NCI-H2107 (cell line): ENCODE measurements around the gene RFX2.
"Not testable (repeated sequence)": the region's sequence is repeated elsewhere in the genome, so short reads cannot be mapped to it uniquely, and the experiment has no call there.

Experiments used
- DNase-seq: peaks from one replicate; lab custom pipeline; 2025; lab: John Stamatoyannopoulos, UW

RFX2 gene

DNA sequence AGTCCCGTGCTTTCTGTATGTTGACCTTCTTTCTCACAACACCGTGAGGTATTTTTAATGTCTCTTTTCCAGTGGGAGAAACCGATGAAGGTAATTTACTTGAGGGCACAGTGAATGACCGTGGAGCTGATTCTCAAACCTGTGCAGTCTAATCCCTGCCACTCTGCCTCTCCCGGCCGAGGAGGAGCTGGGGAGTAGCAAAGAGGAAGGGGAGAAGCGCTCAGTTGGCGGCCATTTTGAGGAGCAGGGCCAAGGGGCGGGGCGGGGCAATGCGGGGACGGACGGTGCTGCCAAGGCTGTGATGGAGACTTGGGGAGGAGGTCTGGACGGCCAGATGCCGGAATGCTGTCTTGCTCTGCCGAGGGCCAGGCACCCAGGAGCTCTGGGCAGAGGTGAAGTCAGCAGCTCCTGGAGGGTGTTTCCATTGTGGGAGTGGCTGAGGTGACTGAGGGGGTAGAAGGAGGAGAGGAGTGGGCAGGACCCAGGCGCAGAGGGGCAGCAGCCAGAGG lies 120.0 kb downstream of the RFX2 start:
- no peak for DNase-seq

DNA sequence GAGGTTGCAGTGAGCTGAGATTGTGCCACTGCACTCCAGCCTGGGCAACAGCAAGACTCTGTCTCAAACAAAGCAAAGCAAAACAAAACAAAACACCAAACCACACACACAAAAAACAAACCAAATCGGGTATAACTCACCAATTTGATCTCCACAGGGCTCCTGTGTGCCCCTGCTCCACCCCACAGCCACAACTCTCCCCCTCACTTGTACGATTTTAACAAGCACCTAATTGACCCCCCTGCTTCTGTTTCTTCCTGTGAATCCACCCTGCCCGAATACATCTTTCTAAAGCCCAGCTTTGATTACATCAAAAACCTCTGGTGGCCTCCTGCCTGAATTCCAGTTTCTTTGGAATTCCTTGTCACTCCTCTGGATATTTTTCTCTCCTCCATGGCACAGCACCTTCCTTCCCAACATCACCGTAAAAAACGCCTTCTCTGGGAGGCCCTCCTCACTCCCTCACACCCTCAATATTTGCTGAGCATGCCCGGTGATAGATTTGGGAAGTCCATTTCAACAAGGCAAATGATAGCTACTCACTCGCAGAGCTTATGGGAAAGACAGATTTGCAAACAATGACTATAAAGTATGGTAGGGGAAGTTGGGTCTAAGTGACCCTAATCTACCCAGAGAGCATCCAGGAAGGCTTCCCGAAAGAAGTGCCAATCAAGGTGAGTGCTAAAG lies 120.8 kb downstream of the RFX2 start:
- DNase-seq = no peak

DNA sequence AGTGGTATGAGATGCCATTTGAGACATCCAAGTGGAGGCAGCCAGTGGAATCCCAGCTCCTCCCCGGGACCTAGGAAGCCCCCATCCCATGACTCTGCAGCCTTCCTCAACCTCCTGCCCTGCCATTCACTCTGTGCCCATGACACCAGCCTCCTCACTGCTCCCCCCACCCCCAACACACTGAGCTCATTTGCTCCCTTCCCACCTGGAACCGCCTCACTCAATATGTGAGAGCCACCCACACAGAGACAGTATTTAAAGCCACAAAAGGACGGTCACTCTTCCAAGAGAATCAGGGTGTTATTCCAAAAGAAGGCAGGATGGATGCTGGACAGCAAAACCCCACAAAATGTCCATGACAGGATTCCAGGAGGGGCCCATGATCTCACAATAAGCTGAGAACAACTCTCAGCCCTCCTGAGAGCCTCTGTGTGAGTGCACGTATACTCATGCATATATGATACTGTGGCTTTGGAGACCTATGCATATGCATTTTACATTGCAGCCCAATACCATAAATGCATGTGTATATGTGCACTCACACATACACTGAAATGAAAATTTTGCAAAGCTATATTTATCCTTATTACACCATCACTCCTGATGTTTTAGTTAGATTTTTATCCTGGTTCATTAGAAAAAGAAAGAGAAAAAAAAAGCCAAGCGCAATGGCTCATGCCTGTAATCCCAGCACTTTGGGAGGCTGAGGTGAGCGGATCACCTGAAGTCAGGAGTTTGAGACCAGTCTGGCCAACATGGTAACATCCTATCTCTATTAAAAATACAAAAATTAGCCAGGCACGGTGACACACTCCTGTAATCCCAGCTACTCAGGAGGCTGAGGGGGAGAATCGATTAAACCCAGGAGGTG lies 121.5 kb downstream of the RFX2 start:
- no peak for DNase-seq

DNA sequence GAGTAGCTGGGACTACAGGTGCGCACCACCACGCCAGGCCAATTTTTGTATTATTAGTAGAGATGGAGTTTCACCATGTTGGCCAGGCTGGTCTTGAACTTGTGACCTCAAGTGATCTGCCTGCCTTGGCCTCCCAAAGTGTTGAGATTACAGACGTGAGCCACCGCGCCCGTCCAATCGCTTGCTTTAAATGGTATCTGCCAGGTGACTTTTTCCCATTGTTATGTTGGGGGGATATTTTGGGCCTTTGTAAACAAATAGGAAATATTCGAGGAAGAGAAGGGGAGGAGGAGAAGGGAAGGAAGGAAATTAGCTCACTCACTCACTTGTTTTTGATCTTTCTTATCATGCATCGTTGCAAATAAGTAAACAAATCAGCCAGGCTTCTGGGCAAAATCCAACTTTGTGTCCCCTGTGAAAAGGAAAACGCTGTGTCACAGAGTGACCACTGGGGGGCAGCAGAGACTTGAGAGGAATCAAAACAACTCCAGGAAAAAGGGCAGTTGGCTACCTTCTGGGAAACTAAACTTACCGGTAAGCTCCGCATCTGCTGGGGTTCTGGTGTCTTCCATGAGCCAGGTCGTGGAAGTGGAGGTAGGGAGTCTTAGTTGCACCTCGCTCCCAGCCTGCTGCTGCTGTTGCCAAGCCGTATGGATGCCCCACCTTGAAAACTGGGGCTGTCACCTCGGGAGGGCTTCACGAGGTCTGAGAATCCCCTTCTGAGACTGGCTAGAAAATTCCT lies 123.1 kb downstream of the RFX2 start:
- peak; percentile 66 for DNase-seq

DNA sequence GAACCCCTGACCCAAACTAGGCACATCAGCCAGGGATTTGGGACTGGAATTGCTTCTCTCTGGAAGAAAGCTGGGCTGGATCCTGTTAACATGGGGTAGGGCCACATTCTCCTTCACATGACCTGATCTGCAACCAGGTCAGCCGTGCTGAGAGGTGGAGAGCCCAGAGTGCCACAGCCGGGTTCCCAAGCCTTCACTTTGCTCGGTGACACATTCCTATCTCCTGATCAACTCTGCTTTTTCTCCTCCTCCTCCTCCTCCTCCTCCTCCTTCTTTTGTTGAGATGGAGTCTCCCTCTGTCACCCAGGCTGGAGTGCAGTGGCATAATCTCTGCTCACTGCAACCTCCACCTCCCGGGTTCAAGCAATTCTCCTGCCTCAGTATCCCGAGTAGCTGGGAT lies 124.5 kb downstream of the RFX2 start:
- DNase-seq = not testable (repeated sequence)

DNA sequence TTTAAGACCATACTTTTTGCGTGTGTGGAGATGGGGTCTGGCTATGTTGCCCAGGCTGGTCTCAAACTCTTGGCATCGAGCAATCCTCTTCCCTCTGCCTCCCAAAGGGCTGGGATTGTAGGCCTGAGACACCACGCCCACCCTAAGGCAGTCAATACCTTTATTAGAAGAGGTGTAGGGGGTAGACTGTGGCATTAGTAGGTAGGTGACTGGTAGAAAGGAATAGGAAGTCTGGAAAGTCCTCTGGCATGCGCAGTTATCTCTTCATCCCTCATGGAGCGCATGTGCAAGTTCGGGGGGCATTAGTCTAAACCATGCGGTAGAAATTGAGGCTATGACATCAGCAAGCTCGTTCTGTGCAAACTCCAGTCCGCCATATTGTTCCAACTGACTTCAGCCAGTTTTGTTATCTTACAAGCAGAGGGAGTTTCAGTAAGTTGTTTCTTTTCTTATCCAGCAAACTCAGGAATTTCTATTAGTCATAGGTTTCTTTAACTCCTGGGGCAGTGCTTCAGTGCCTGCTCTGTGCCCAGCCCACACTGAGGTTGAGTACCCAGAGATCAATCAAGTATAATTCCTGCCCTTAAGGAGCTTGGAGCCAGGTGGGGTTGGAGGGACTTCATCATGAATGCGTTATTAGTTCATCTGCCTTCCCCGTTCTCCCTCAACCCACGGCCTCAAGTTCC lies 125.1 kb downstream of the RFX2 start:
- DNase-seq = no peak

DNA sequence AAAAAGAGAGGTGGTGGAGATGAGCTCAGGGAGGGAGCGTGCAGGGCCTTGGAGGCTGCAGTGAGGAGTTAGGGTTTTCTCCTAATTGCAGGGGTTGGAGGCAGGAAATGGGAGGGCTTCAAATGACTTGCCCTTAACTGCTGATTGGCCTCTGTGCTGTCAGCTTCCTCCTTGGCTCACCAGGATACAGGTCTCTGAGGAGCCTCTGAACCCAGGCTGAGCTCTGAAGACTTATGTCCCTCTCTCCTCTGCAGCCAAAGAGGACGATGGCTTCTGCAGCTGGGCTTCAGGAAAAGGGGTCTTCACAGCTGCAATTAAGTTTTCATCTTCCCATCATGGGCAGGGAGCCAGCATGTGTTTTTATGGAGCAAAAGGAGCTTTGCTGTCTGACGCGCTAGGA lies 125.7 kb downstream of the RFX2 start:
- no peak for DNase-seq

DNA sequence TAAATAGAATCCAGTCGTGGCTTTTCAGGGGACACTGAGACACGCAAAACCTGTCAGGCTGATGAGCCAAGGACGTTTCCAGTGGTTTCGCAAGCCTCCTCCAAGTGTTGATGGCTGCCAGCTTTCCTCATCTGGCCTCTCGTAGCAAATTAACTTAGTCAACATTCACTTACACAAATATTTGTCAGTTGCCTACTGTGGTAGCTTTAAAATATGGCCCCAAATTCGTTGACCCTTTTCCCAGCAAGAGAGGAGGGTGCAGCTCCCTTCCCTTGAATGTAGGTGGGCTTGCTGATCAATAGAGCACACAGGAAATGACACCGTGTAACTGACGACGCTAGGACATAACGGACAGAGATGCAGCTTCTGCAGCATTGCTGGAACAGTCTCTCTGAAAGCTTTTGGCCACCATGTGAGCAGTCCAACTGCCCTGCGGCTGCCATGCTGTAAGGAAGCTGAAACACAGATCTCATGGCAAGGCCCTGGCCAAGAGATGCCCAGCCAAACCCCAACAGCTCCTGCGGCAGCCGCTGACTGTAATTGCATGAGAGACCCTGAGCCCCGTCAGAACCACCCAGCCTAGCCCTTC lies 126.8 kb downstream of the RFX2 start:
- no peak for DNase-seq

DNA sequence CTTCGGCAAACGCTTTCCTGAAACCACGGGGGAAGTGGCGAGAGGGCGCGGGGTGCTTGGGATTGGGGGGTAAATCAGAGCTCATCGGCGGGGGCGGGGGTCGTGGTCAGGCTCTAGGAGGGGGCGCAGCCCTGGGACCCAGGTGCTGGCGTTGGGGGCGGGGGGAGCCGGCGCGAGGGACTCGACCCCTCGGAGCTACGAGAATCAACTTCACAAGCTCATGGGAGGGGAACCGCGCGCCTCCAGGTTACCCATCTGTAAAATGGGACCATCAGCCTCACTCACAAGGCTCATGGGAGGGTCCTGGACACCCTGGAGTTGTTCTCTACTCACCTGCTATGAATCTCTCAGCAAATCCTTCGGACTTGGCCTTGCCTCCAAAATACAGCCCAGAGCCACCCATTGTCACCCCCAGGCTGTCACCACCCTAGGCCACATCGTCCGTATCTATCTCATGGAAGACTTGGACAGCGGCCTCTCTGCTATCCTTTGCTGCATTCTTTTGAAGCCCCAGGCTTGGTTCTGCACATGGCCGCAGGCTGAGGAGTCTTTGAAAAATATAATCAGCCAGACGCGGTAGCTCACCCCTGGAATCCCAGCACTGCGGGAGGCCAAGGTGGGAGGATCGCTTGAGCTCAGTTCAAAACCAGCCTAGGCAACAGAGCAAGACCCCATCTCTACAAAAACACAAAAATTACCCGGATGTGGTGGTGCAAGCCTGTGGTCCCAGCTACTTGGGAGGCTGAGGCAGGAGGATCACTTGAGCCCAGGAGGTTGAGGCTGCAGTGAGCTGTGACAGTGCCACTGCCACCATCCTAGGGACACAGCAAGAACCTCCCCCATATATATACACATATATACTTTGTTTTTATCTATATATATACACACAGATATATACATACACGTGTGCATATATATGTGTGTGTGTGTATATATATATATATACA lies 131.4 kb downstream of the RFX2 start:
- no peak for DNase-seq

DNA sequence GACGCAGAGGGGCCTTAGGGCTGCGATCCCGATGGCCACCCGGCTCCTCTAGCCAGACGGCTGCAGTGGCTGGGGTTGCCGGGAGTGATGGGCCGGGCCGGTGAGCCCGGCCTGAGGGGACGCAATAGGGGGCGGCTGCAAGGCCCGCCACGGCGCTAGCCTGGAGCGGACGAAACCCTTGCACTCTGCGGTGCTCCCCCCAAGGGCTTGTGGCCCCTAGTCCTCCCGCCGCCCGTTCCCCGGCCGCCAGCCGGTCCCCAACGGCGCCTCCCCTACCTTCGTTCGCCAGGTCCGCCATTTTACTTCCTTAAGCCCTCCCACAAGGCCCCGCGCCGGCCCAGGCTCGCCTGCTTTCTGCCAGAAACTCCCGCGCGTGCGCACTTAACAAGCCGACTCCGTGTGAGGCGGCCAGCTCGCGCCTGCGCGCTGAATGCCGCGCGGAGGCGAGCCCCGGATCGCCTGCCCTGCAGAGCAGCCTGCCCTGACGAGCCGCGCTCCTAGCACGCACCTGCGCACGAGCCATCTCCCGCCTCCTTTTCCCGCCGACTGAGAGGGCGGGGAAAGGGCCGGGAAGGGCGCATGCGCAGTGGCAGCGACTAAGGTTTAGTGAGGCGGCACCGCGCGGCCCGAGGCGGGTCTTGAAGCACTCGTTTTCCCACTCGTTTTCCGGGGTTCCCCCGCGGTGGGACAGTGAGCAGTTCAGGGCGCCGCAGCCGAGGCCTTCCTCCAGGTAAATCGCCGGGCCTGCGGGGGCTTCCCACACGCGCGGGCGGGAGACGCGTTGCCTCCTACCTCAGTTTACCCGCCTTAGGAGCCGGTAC lies 132.3 kb downstream of the RFX2 start, which contains the start of gene RANBP3:
RANBP3 (minus strand) TSS at position 356 of the 821 bp plus-strand sequence; CDS start at position 298, 58 bp downstream.
- DNase-seq = peak; percentile 98

DNA sequence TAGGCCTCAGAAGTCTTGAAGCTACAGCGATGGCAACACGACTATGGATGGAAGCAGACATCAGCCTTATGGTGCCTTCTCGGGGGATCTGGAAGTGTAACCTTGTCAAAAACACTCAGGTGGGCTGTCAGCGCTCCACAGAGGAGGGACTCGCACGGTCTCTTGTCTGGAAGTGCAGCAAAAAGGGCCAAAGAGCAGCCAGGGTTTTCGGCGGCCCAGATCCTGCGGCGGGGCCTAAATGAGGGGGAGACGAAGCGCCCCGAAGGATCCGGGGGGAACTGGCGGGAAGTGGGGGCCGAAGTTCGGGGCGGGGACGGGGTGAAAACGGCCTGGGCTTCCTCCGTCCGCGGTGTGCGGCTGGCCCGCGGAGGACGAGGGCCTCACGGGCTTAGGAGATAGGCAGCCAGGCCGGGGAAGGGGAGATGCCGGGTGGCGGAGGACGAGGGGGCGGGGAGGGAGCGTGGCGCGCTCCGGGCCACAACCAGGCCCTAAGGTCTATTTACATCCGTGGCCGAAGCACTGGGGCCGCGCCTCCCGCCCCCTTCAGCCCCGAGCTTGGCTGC lies 133.0 kb downstream of the RFX2 start:
- no peak for DNase-seq

DNA sequence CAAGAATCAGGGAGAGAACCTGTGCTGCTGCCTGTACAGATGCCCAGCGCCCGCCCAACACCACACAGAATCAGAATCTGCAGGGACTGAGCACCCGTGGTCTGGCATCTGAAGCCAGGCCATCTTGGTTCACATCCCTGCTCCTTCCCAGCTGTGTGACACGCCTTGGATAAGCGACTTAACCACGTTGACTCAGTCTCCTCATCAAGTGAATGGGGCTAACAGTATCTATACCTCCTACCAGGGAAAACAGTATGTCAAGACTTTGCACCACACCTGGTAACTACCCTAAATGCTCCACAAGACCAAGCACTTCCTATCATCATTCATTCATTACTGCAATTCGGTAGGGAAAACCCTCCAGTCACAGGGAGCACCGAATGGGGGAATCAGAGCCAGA lies 133.5 kb downstream of the RFX2 start:
- no peak for DNase-seq

DNA sequence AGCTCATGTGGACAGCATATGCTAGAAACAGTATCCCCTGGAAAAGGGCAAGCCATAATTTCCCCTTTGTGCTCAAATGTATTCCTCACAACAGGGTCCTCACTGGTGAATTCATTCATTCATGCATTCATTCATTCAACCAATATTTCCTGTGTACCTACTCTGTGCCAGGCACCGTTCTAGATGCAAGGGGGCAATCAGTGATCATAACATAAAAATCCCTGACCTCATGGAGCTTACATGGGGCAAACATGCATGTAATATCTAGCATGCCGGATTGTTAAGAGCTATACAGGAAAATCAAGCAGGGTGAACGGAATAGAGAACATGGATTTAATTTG lies 134.9 kb downstream of the RFX2 start:
- DNase-seq = no peak

DNA sequence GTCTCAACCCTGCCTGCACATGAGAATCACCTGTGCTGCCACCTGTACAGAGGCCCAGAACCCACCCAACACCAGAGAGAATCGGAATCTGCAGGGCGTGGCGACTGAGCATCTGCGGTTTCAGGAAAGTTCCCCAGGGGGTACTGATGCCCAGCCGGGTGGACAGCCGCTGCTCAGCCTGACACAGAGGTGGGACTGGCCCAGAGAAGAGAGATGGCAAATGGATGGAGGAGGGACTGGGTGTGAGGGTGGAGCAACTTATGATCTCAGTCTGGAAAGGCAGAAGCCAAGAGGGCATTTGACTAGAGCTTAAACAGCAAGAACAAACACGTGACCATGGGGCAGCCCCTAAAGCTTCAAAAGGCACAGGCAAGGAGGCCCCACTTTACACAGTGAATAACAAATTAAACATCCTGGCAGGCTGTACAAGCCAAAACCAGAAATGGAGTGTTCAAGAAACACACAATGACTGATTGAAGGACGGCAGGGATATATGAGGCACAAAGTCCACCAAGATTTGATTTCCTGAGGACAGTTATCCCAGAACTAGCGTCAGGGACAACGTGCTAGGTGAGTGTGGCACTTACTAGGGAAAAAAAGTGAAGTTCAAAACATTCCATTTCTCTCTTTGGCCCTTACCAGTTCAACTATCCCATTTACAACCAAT lies 135.4 kb downstream of the RFX2 start:
- no peak for DNase-seq

DNA sequence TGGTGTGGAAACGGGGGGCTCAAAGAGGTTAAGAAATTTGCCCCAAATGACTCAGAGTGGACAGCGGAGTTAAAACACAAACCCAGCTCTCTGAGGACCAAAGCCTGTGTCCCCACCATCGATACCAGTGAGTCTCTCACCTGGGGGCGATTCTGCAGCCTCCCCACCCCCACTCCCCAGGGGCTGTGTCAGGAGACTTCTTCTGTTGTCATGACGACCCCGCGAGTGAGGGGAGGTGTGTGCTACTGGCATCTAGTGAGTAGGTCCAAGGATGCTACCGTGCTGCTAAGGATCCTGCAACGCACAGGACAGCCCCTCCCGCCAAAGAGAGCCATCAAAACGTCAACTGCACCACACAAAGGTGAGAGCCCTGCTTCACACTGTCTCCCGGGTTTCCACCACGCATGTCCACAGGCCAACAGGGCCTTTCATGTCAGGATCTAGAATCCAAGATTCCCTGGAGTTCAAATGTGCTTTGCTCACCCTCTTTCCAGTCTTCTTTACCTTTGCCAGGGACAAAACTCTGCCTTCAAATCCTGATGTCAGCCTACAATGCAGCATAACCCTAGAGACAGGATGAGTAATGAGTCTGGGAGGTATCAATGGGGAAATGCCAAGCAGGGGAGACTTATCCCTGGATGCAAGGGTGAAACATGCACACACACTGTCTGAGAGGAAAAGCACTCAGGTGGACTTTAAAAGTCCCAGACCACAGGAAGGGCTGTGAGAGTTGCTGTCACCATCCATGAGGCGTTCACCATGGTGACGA lies 136.2 kb downstream of the RFX2 start:
- no peak for DNase-seq

DNA sequence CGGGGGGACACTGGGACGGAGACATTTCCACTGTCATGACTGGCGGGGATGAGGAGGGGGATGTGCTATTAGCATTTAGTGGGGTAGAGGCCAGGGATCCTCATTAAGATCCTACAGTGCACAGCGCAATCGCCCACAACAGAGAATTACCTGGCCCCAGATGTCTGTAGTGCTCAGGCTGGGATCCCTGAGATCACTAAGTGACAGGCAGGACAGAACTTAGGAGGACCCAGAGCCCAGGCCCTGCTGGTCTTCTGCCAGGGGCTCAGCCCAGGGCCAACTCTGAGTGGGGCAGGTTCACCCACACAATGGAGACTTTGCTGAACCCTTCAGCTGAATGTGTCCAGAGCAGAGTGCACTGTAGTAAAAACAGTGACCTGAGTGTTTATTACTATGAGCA lies 136.9 kb downstream of the RFX2 start:
- DNase-seq = no peak

DNA sequence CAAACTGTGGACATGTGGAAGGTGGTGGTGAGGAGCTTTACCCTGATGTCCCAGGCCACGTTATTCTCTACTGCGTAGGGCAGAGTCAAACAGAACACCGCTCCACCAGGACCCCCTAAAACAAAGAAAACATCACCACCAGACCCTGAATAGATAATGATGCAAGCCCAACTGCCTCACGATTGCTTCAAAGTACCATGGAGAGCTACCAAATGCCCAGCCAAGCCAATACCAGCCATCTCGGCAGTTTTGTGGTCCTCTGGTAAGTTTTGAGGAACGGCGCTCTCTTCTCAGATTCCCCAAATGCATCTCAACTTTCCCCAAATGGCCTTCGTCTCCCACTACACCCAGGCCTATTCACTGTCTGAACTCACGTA lies 138.0 kb downstream of the RFX2 start:
- no peak for DNase-seq
